Measurements from ENCODE around the gene THRSP.

DNA sequence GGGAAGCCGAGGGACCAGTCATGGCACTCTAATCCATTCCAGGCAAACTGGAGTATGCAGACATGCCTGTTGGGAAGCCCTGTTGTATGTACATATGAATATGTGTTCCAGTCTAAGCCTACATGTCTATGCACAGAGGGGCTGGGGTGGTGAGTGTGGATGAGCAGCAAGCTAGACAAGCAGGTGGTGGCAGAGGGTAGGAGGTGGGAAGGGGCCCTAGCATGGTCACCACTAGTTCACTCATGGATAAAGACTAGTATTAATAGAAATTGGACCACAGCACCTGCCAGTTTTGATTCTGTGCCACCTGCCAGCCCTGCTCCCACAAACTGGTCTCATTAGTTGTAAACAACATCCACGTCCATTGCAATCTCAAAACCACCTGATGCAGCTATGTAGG, 1.5 kb downstream of the THRSP start:
- TF ChIP-seq, protein P1, sequence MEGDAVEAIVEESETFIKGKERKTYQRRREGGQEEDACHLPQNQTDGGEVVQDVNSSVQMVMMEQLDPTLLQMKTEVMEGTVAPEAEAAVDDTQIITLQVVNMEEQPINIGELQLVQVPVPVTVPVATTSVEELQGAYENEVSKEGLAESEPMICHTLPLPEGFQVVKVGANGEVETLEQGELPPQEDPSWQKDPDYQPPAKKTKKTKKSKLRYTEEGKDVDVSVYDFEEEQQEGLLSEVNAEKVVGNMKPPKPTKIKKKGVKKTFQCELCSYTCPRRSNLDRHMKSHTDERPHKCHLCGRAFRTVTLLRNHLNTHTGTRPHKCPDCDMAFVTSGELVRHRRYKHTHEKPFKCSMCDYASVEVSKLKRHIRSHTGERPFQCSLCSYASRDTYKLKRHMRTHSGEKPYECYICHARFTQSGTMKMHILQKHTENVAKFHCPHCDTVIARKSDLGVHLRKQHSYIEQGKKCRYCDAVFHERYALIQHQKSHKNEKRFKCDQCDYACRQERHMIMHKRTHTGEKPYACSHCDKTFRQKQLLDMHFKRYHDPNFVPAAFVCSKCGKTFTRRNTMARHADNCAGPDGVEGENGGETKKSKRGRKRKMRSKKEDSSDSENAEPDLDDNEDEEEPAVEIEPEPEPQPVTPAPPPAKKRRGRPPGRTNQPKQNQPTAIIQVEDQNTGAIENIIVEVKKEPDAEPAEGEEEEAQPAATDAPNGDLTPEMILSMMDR (conservative IDR thresholded peaks at IDR 0.05) = no peak
- no peak for TF ChIP-seq ZFX (IDR thresholded peaks at IDR 0.05)

Measured in C4-2B (cell line).